ENCODE measurements around the gene DPPA2.

Gene DPPA2

GRCh38 chr3:109325109-109325508 is 8.8 kb upstream of the DPPA2 start:
- TF ChIP-seq CTCF (IDR thresholded peaks at IDR 0.05; ENCODE audit: borderline replicate concordance, insufficient read depth, low read depth, low read length), result no peak
- H3K4me3 ChIP-seq (ENCODE audit: low read depth, low read length), result no peak overlapping the region

- H3K4me3 ChIP-seq (ENCODE audit: low read depth, low read length), result no peak overlapping the region
- TF ChIP-seq CTCF (IDR thresholded peaks at IDR 0.05; ENCODE audit: borderline replicate concordance, insufficient read depth, low read depth, low read length), result no peak
These were observed 3.3 kb downstream of the DPPA2 start for GRCh38 chr3:109313061-109313460.

GRCh38 chr3:109297496-109297895 is 18.8 kb downstream of the DPPA2 start:
- TF ChIP-seq CTCF (IDR thresholded peaks at IDR 0.05; ENCODE audit: borderline replicate concordance, insufficient read depth, low read depth, low read length), result no peak
- no peak overlapping the region for H3K4me3 ChIP-seq (ENCODE audit: low read depth, low read length)

- no peak overlapping the region for H3K4me3 ChIP-seq (ENCODE audit: low read depth, low read length)
- no peak for TF ChIP-seq CTCF (IDR thresholded peaks at IDR 0.05; ENCODE audit: borderline replicate concordance, insufficient read depth, low read depth, low read length)
These were observed 32.2 kb downstream of the DPPA2 start for GRCh38 chr3:109284071-109284470.

GRCh38 chr3:109278546-109278945 is 37.8 kb downstream of the DPPA2 start:
- TF ChIP-seq CTCF (IDR thresholded peaks at IDR 0.05; ENCODE audit: borderline replicate concordance, insufficient read depth, low read depth, low read length), result no peak
- no peak overlapping the region for H3K4me3 ChIP-seq (ENCODE audit: low read depth, low read length)

- H3K4me3 ChIP-seq (ENCODE audit: low read depth, low read length), result no peak overlapping the region
- TF ChIP-seq CTCF (IDR thresholded peaks at IDR 0.05; ENCODE audit: borderline replicate concordance, insufficient read depth, low read depth, low read length), result no peak
These were observed 38.2 kb downstream of the DPPA2 start for GRCh38 chr3:109278141-109278540.

GRCh38 chr3:109275702-109276293 is 40.5 kb downstream of the DPPA2 start:
- peak; percentile 28; the same call in 1 of the 2 replicates for TF ChIP-seq CTCF (IDR thresholded peaks at IDR 0.05; ENCODE audit: borderline replicate concordance, insufficient read depth, low read depth, low read length)
- no peak overlapping the region for H3K4me3 ChIP-seq (ENCODE audit: low read depth, low read length)
